Kidney glomerular epithelial cell (primary cell): Measurements from ENCODE around the gene SURF4.

Source experiments
- DNase-seq: peaks from one replicate; lab custom pipeline; 2025; lab: John Stamatoyannopoulos, UW

Gene SURF4

DNA sequence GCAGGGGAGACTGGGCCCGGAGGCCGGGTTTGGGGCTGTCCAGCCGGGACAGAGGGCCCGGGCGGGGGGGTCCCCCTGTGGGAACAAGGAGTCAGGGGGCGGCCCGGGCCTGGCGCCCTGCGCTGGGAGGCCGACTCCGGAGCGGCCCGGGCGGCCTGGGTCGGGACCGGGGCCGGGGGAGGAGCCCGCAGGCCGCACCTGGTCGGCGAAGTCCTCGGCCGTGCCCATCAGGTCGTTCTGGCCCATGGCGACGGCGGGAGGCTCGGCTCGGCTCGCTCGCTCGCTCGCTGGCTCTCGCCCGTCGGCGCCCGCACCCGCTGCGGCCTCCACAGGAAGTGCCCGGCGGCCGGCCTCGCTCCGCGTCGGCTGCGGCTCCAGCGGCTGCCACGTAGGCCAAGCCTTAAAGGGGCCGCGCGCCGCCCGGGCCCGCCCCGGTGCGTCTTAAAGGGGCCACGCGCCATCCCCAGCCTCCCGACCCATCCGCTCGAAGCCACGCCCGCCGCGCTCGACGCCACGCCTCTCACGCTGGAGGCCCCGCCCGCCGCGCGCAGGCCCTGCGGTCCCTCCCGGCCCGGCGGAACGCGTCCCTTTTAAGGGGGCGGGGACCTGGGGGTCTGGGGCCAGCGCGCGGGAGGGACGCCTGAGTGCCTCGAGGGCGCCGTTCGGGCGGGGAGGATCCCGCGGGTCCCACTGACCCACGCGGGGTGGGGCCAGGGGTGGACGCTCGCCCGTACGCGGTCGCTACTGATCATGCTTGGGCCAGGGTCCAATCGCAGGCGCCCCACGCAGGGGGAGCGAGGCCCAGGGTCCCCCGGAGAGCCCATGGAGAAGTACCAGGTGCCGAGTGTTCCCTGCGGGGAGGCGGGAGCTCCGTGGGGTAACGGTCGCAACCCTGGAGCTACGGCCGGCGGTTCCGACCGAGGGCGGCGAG lies at the start of gene SURF4, which contains the start of gene STKLD1:
SURF4 (minus strand) TSS at position 337 of the 931 bp plus-strand sequence; CDS start at position 246, 91 bp downstream.
STKLD1 (plus strand) TSS at position 643 of the 931 bp plus-strand sequence; CDS start at position 751, 108 bp downstream.
- DNase-seq = peak; percentile 77

DNA sequence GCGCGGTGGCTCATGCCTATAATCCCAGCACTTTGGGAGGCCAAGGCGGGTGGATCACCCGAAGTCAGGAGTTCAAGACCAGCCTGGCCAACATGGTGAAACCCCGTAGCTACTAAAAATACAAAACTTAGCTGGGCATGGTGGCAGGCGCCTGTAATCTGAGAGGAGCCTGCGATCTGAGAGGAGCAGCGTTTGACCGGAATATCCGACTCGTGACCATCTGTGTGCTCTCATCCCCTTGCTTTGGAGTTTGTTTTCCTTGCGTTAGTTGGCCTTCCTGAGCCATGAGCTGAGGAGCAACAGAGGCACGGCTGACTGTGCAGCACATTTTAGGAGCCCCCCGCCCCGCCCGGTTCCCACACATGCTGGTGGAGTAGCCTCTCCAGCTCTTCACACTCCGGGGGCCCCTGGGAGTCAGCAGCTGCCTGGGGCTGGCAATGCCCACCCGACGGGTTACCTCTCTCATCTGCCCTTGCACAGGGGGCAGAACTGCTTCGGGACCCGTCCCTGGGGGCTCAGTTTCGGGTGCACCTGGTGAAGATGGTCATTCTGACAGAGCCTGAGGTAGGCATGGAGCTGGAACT lies 49.3 kb upstream of the SURF4 start:
- DNase-seq = no peak

DNA sequence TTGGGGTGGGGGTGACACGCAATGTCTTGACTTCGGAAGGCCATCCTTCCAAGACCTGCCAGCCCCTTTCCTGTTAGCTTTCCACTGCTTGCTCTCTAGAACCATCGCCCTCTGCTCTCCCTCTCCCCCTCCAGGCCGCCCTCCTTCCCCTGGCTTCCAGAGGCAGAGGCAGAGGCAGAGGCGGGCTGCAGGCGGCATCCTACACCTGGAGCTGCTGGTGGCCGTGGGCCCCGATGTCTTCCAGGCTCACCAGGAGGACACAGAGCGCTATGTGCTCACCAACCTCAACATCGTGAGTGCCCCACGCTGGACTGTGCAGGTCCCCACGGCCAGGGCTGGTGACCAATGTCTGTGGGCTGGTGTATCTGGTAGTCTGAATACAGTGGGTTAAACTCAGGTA lies 48.3 kb upstream of the SURF4 start:
- DNase-seq = no peak

- no peak for DNase-seq
Measured at GRCh38 chr9:133423216-133423615, 47.4 kb upstream of the SURF4 start.

DNA sequence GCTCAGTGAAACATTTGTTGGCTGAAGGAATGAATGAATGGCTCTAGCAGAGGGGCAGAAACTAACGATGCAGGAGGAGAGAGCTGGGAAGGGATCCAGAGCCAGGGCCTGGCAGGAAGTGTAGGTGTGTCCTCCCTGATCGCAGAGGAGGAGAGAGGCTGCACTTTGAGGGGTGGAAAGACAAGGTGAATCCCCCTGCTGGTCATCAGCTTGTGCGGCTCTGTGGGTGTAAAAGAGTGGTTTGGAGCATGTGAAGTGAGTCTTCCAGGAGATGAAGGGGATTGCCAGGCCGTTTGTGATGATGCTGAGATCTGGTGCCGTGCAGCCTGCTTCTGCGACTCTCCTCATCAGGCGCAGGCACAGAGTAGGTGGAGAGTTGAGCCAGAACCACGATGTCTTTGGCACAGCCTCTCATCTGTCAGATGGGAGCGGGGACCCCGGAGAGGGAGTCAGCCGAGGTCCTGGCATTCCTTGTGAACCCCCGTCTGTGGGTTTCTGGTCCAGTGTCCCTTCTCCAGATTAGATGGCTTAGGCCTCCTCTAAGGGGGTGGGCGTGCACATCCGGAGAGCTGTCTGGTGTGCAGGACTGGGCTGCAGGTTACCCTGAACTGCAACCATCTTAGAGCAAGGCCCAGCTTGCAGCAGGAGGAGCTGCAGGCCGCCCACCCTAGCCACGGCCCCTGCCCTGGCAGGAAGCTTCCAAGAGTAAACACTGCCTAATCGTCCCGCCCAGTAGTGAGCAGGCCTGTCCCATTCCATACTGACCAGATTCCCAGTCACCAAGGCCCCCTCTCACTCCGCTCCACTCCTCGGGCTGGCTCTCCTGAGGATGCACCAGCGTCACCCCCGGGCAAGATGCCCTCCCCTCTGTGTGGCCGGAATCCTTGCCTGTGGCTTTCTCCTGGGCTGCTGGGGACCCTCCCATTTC lies 46.0 kb upstream of the SURF4 start, which contains the start of gene ADAMTS13:
ADAMTS13 (plus strand) TSS at position 753 of the 928 bp plus-strand sequence; CDS start at position 830, 77 bp downstream.
- no peak for DNase-seq

- no peak for DNase-seq
Measured at GRCh38 chr9:133420392-133420827, 44.5 kb upstream of the SURF4 start.

- DNase-seq = no peak
Measured at GRCh38 chr9:133419005-133419404, 43.1 kb upstream of the SURF4 start.

DNA sequence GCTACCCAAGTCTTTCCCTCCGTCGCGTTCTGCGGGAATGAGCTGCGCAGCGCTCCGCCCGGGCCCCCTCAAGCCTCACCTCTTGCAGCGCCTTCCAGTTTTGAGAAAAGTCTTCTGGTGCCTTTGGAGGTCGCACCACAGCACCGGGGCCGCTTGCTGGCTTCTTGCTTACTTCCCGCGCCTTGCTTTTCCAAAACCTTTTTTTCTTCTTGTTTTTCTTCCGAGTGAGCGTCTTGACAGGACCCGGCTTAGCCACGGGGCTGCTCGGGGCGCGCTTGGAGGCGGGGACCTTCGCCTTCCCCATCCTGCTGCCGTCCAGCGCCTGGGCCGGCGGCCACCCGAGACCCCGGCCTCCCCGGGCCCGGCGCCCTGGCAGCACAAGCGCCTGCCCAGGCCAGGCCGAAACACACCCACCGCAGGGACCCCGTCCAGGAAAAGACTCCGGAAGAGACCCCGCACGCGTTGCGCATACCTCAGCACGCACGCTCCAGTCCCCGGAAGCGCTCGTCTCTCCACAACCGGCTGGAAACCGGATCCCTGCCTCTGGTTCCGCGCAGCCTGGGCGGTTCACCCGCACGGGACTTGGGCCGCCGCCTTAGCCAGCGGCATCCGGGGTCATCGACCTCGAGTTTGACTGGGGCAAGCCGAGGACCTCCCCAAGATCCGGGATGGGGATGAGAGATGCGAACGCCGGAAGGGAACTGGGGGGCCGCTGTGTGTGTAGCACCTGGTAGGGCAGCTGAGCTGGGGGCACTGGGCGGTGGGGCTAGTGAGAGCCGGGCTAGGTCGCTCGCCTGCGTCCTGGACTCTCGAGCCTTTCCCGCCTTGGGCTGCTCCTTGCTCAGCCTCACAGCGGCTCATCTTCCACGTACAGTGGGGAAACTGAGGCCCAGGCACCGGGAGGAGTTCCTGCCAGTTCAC lies 41.9 kb upstream of the SURF4 start, which contains the start of gene REXO4:
REXO4 (minus strand) TSS at position 470 of the 921 bp plus-strand sequence; CDS start at position 304, 166 bp downstream.
- peak; percentile 62 for DNase-seq

- no peak for DNase-seq
Measured at GRCh38 chr9:133415170-133415569, 39.3 kb upstream of the SURF4 start.

DNA sequence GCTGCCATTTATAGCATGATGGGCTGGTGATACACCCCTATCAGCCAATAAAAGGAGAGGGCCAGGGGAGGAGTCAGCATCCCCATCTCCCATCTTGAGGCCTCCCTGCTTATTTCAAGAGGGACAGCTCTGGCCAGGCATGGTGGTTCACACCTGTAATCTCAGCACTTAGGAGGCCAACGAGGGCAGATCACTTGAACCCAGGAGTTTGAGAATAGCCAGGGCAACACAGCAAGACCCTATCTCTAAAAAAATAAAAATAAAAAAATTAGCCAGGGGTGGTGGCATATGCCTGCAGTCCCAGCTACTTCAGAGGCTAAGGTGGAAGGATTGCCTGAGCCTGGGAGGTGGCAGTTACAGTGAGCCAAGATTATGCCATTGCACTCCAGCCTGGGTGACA lies 32.2 kb upstream of the SURF4 start:
- DNase-seq = no peak

- DNase-seq = peak; percentile 39
Measured at GRCh38 chr9:133406480-133407307, 30.8 kb upstream of the SURF4 start.

DNA sequence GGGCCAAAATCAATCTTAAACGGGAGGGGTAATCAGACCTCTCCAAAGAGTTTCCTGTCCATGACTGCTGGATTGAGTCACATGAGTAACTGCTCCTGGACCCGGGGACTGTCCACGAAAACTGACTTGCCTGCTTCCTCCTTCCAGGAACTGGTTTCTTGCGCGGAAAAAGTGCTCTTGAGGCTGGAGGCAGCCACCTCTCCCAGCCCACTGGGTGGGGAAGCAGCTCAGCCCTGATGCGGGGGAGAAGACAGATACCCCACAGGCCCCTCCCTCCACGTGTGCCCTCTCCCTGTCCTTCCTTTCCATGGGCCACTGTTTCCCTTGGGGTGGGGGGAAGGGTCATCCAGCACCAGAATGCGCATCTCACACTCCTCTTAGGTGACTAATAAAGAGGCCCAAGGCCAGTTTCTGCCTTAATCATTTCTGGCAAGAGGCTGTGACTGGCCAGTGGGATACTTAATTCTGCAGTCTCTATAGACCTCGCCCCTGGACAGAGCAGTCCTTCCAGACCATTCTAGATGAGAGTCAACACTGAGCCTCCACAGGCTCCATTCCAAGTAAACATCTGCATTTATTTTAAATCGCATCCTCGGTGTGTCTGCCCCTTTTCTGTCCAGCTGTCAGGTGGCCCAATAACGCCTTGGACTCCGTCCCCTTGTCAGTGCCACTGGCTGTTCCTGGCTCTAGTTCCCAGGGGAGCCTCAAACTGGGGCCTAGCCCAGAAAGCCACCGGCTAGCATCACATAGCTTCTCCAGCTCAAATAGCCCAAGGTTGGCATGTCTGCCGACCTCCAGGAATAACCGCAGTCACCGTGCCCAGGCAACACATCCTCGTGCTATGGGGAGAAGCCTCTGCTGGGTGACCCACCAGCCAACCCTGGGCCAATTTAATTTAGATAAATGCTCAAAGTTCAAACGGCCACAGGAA lies 29.9 kb upstream of the SURF4 start:
- no peak for DNase-seq

GRCh38 chr9:133404454-133405002 lies 28.7 kb upstream of the SURF4 start:
- DNase-seq = no peak

GRCh38 chr9:133403766-133404453 lies 28.1 kb upstream of the SURF4 start:
- DNase-seq = no peak

DNA sequence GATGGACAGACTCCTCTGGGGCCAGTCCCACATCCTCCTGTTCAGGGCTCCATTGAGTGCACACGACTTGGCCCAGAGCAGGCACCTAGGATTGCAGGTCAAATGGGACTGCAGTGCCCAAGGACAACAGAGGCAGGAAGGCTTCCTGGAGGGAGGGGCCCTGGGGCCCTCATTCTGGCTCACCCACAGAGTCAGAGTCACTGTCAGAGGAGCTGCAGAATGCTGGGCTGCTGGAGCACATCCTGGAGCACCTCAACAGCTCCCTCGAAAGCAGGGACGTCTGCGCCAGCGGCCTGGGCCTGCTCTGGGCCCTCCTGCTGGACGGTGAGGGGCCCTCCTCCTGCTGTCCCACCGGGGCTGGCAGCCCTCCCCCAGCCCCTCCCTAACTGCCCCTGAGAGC lies 26.8 kb upstream of the SURF4 start:
- DNase-seq = no peak

- no peak for DNase-seq
Measured at GRCh38 chr9:133401588-133401987, 25.7 kb upstream of the SURF4 start.

DNA sequence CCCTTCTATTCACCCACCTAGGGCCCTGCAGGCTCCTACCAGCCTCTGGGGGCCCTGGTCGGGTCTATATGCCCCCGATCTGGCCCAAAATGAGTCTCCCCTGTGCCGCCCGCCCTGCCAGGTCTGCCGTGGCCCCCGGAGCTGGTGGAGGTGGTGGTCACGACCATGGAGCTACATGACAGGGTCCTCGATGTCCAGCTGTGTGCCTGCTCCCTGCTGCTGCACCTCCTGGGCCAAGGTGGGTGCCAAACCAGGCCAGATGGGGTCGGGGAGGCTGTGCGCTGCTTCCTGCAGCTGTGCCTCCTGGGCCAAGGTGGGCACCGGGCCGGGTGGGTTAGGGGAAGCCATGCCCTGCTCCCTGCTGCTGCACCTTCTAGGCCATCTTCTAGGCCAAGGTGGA lies 24.4 kb upstream of the SURF4 start:
- DNase-seq = no peak

GRCh38 chr9:133397895-133398294 lies 22.0 kb upstream of the SURF4 start:
- no peak for DNase-seq
